PFSK-1 (cell line): ENCODE measurements around the gene VPS8.

Experiments
- POLR2AphosphoS5 ChIP-seq: IDR thresholded peaks from 2 replicates; pipeline ENCODE4 v1.6.1; 2012; ENCODE audit warnings: low read depth, mild to moderate bottlenecking, control low read depth, low read length, moderate library complexity
- TAF1 ChIP-seq: IDR thresholded peaks from 2 replicates; pipeline ENCODE4 v1.6.1; 2012; ENCODE audit warnings: low read length, control low read depth, borderline replicate concordance; ENCODE audit not compliant: insufficient read depth
- TF ChIP-seq, protein P1 (sequence below), 2 experiments: IDR thresholded peaks; 2 replicates each; pipeline versions ENCODE4 v1.6.1 to v1.8.0; 2011 to 2012; ENCODE audit warnings: low read depth in 2 of 2, low read length in 2 of 2, control low read depth in 1 of 2, inconsistent platforms in 1 of 2, mild to moderate bottlenecking in 1 of 2, moderate library complexity in 1 of 2; ENCODE audit not compliant: insufficient read depth in 1 of 2

GRCh38 chr3:184827572-184827971, 15.6 kb downstream of the VPS8 start:
- TF ChIP-seq POLR2AphosphoS5: no peak
- TF ChIP-seq TAF1: no peak
- TF ChIP-seq, protein P1, sequence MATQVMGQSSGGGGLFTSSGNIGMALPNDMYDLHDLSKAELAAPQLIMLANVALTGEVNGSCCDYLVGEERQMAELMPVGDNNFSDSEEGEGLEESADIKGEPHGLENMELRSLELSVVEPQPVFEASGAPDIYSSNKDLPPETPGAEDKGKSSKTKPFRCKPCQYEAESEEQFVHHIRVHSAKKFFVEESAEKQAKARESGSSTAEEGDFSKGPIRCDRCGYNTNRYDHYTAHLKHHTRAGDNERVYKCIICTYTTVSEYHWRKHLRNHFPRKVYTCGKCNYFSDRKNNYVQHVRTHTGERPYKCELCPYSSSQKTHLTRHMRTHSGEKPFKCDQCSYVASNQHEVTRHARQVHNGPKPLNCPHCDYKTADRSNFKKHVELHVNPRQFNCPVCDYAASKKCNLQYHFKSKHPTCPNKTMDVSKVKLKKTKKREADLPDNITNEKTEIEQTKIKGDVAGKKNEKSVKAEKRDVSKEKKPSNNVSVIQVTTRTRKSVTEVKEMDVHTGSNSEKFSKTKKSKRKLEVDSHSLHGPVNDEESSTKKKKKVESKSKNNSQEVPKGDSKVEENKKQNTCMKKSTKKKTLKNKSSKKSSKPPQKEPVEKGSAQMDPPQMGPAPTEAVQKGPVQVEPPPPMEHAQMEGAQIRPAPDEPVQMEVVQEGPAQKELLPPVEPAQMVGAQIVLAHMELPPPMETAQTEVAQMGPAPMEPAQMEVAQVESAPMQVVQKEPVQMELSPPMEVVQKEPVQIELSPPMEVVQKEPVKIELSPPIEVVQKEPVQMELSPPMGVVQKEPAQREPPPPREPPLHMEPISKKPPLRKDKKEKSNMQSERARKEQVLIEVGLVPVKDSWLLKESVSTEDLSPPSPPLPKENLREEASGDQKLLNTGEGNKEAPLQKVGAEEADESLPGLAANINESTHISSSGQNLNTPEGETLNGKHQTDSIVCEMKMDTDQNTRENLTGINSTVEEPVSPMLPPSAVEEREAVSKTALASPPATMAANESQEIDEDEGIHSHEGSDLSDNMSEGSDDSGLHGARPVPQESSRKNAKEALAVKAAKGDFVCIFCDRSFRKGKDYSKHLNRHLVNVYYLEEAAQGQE (IDR thresholded peaks at IDR 0.05; ENCODE audit: insufficient read depth in 1 of 2, low read depth in 2 of 2, low read length in 2 of 2): no peak
